ENCODE measurements around the gene LONP2. TPM values are rescaled to one million over a fixed set of nuclear protein-coding genes. Genes with fewer than 3 reads are reported as not detected.
A peak's percentile ranks its signal among the peaks of the same experiment; 100 is the strongest.

Gene LONP2, protein sequence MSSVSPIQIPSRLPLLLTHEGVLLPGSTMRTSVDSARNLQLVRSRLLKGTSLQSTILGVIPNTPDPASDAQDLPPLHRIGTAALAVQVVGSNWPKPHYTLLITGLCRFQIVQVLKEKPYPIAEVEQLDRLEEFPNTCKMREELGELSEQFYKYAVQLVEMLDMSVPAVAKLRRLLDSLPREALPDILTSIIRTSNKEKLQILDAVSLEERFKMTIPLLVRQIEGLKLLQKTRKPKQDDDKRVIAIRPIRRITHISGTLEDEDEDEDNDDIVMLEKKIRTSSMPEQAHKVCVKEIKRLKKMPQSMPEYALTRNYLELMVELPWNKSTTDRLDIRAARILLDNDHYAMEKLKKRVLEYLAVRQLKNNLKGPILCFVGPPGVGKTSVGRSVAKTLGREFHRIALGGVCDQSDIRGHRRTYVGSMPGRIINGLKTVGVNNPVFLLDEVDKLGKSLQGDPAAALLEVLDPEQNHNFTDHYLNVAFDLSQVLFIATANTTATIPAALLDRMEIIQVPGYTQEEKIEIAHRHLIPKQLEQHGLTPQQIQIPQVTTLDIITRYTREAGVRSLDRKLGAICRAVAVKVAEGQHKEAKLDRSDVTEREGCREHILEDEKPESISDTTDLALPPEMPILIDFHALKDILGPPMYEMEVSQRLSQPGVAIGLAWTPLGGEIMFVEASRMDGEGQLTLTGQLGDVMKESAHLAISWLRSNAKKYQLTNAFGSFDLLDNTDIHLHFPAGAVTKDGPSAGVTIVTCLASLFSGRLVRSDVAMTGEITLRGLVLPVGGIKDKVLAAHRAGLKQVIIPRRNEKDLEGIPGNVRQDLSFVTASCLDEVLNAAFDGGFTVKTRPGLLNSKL
- polyA plus RNA-seq, result 10 to 100 TPM; 18.1 to 48.3 (median 27.4) TPM
- long read RNA-seq, donor 1, result 0 reads
- long read RNA-seq, donor 2, full-length matches to known transcripts, result 3 of 3 reads
- long read RNA-seq, donor 2, partial matches to known transcripts, result 0 of 3 reads
- long read RNA-seq, donor 2, other reads (novel, unspliced or antisense), result 0 of 3 reads
- long read RNA-seq, donor 3, full-length matches to known transcripts, result 5 of 21 reads
- long read RNA-seq, donor 3, partial matches to known transcripts, result 16 of 21 reads
- long read RNA-seq, donor 3, other reads (novel, unspliced or antisense), result 0 of 21 reads
- long read RNA-seq, donor 4, result 0 reads
- long read RNA-seq, donor 5, full-length matches to known transcripts, result 2 of 8 reads
- long read RNA-seq, donor 5, partial matches to known transcripts, result 6 of 8 reads
- long read RNA-seq, donor 5, other reads (novel, unspliced or antisense), result 0 of 8 reads
- long read RNA-seq, donor 6, full-length matches to known transcripts, result 4 of 4 reads
- long read RNA-seq, donor 6, partial matches to known transcripts, result 0 of 4 reads
- long read RNA-seq, donor 6, other reads (novel, unspliced or antisense), result 0 of 4 reads
- long read RNA-seq, donor 7, full-length matches to known transcripts, result 16 of 67 reads
- long read RNA-seq, donor 7, partial matches to known transcripts, result 9 of 67 reads
- long read RNA-seq, donor 7, other reads (novel, unspliced or antisense), result 42 of 67 reads
- long read RNA-seq, donor 8, full-length matches to known transcripts, result 1 of 1 reads
- long read RNA-seq, donor 8, partial matches to known transcripts, result 0 of 1 reads
- long read RNA-seq, donor 8, other reads (novel, unspliced or antisense), result 0 of 1 reads
- long read RNA-seq, donor 9, full-length matches to known transcripts, result 2 of 2 reads
- long read RNA-seq, donor 9, partial matches to known transcripts, result 0 of 2 reads
- long read RNA-seq, donor 9, other reads (novel, unspliced or antisense), result 0 of 2 reads
- long read RNA-seq, donor 10, full-length matches to known transcripts, result 9 of 18 reads
- long read RNA-seq, donor 10, partial matches to known transcripts, result 9 of 18 reads
- long read RNA-seq, donor 10, other reads (novel, unspliced or antisense), result 0 of 18 reads

DNA sequence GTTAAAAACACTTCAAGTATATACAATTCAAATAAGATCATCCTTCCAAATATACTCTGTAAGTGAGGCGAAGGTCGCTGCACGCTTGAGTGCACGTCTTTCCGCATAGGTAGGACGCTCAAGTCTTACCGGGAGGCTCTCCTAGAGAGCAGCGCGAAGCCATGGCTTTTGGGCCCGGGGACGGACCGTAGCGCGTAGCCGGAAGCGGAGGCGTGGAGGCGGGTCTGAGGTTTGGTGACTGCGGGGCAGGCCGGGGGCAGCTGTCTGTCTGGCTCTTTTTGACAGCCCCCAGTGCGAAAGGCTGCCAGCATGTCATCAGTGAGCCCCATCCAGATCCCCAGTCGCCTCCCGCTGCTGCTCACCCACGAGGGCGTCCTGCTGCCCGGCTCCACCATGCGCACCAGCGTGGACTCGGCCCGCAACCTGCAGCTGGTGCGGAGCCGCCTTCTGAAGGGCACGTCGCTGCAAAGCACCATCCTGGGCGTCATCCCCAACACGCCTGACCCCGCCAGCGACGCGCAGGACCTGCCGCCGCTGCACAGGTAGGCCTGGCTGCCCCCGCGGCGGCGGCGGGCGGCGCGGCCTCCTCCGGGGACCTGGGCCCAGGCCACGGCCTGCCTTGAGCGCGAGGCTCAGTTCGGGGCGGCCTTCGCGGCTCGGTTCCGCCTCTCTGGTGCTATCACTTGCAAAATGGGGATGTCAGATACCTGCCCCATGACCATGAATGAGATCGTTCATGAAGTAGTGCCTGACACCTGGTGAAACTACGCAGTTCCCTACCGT lies at the start of gene LONP2:
TSS of gene LONP2 (plus strand) at position 221 of the 783 bp plus-strand sequence. CDS start at position 310, 89 bp downstream.
- WGBS, 3 donors, result 0 to 1% (median 0%) methylated on average over 51 to 63 of the region's 63 CpGs
- no peaks in the 10 kb centered on the region for H3K36me3 ChIP-seq (ENCODE audit: control insufficient read depth in 3 of 3, insufficient read depth in 2 of 3, low read depth in 1 of 3, low read length in 3 of 3)
- peak within 1 kb of the TSS; percentile 79 to 99 (median 98) for H3K27ac ChIP-seq (ENCODE audit: low read depth in 1 of 3, low read length in 2 of 3)
- peaks cover 0 to 1% (median 0%) of the 10 kb centered on the region in 3 donors for H3K27me3 ChIP-seq (ENCODE audit: control insufficient read depth in 3 of 3, insufficient read depth in 3 of 3, low read length in 3 of 3)
- H3K4me1 ChIP-seq (ENCODE audit: control insufficient read depth in 3 of 3, insufficient read depth in 2 of 3, low read depth in 1 of 3, low read length in 2 of 3), result peaks cover 5 to 8% (median 6%) of the 10 kb centered on the region in 3 donors
- no peaks in the 10 kb centered on the region for H3K9me3 ChIP-seq (ENCODE audit: control insufficient read depth in 2 of 2, insufficient read depth in 1 of 2, low read depth in 1 of 2, low read length in 1 of 2)
- FAIRE-seq (no peak), DNase-seq (peak; percentile 92 to 97)
- H3K4me3 ChIP-seq (ENCODE audit: low read depth in 1 of 3, low read length in 3 of 3), result peak within 1 kb of the TSS; percentile 71 to 99 (median 94)

DNA sequence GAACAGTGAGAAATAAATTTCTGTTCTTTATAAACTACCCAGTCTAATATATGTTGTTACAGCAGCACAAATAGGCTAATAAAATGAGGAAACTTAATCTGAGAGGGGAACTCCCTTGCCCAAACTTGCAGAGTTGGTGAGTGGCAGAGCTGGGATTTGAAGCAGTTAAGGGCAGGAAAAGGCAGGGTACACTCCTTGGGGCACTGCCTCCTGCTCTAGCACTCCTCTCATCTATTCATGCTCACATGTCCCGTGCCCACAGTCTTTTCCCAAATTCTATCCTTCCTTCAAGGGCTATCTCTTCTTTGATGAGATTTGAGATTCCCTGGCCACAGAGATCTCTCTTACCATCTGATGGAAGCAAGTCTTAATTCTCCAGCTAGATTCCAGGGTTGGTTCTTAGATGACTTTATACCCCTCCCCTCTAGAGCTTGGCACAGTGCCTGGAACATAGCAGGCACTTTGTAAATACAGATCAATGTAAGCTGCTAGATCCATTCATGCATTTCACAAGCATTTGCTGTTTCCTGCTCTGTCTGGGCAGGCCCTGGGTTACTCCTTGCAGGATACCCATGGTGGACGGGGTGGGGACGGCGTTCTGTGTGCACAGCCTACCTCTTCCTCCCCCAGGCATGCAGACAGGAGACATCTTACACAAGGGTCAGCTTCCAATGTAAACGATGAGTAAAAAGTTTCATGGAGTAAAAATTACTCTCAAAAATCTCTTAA lies 49.1 kb upstream of the LONP2 start:
- H3K4me3 ChIP-seq (ENCODE audit: low read depth in 1 of 3, low read length in 3 of 3), result no peak overlapping the region
- DNase-seq (peak; percentile 13 to 29), FAIRE-seq (no peak)
- no peak overlapping the region for H3K27ac ChIP-seq (ENCODE audit: low read depth in 1 of 3, low read length in 2 of 3)
- no peaks in the 10 kb centered on the region for H3K4me1 ChIP-seq (ENCODE audit: control insufficient read depth in 3 of 3, insufficient read depth in 2 of 3, low read depth in 1 of 3, low read length in 2 of 3)
- H3K36me3 ChIP-seq (ENCODE audit: control insufficient read depth in 3 of 3, insufficient read depth in 2 of 3, low read depth in 1 of 3, low read length in 3 of 3), result no peaks in the 10 kb centered on the region
- no peaks in the 10 kb centered on the region for H3K27me3 ChIP-seq (ENCODE audit: control insufficient read depth in 3 of 3, insufficient read depth in 3 of 3, low read length in 3 of 3)
- no peaks in the 10 kb centered on the region for H3K9me3 ChIP-seq (ENCODE audit: control insufficient read depth in 2 of 2, insufficient read depth in 1 of 2, low read depth in 1 of 2, low read length in 1 of 2)
- 22 to 39% (median 32%) methylated on average over 5 of the region's 5 CpGs for WGBS, 3 donors

DNA sequence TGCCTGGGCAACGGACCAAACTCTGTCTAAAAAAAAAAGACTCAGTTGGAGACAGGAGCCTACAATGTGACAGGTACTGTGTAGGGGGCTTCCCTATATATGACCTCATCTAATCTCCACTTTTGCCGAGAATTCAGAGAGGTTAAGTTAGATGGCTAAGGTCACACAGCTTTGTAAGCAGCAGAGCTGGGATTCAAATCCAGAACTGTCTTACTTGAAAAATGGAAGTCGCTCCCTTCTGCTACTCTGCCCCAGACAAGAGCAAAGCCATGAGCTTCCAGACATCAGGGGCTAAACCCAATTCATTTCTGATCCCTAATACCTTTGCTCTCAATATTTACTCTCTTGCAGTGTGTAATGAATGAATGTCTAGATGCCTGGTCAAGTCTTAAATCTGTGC lies 46.8 kb upstream of the LONP2 start:
- H3K36me3 ChIP-seq (ENCODE audit: control insufficient read depth in 3 of 3, insufficient read depth in 2 of 3, low read depth in 1 of 3, low read length in 3 of 3), result no peaks in the 10 kb centered on the region
- WGBS, 3 donors, result 78 to 90% (median 82%) methylated on average over 3 of the region's 3 CpGs
- no peak overlapping the region for H3K4me3 ChIP-seq (ENCODE audit: low read depth in 1 of 3, low read length in 3 of 3)
- H3K4me1 ChIP-seq (ENCODE audit: control insufficient read depth in 3 of 3, insufficient read depth in 2 of 3, low read depth in 1 of 3, low read length in 2 of 3), result no peaks in the 10 kb centered on the region
- DNase-seq, result no peak
- H3K27me3 ChIP-seq (ENCODE audit: control insufficient read depth in 3 of 3, insufficient read depth in 3 of 3, low read length in 3 of 3), result no peaks in the 10 kb centered on the region
- H3K9me3 ChIP-seq (ENCODE audit: control insufficient read depth in 2 of 2, insufficient read depth in 1 of 2, low read depth in 1 of 2, low read length in 1 of 2), result no peaks in the 10 kb centered on the region
- FAIRE-seq, result no peak
- no peak overlapping the region for H3K27ac ChIP-seq (ENCODE audit: low read depth in 1 of 3, low read length in 2 of 3)

DNA sequence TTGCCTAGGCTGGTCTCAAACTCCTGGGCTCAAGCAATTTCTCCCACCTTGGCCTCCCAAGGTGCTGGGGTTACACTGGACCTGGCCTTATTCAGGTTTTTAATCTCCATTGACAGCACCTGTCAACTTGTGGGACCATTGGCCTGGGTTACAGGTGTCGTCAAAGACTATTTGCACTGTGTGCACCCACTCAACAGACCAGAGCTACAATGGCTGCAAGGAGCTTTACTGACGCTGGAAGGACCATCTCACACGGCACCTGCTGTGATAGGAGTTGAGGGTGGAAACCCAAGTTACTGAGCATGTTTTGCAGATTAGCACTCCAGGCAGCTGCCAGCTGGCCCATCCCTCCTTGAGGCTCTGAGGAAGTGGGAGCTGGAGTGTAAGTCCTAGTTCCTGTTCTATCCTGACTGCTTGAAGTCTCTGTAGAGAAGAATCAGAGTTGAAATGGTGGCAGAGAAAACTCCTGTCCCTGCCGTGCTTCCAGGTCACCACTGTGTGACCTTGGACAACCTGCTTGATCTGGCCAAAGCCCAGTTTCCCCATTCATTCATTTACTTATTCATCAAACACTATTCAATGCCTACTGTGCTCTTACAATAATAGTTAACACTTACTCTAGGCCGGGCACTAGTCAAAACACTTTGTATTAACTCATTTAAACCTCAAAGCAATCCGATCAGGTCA lies 42.4 kb upstream of the LONP2 start:
- 41 to 65% (median 42%) methylated on average over 6 of the region's 6 CpGs for WGBS, 3 donors
- Histone ChIP-seq H3K36me3 (ENCODE audit: control insufficient read depth in 3 of 3, insufficient read depth in 2 of 3, low read depth in 1 of 3, low read length in 3 of 3) (no peaks in the 10 kb centered on the region), H3K4me3 (ENCODE audit: low read depth in 1 of 3, low read length in 3 of 3) (no peak overlapping the region), H3K27ac (ENCODE audit: low read depth in 1 of 3, low read length in 2 of 3) (no peak overlapping the region), H3K9me3 (ENCODE audit: control insufficient read depth in 2 of 2, insufficient read depth in 1 of 2, low read depth in 1 of 2, low read length in 1 of 2) (no peaks in the 10 kb centered on the region), H3K27me3 (ENCODE audit: control insufficient read depth in 3 of 3, insufficient read depth in 3 of 3, low read length in 3 of 3) (no peaks in the 10 kb centered on the region), H3K4me1 (ENCODE audit: control insufficient read depth in 3 of 3, insufficient read depth in 2 of 3, low read depth in 1 of 3, low read length in 2 of 3) (peaks cover 0 to 13% (median 0%) of the 10 kb centered on the region in 3 donors)
- FAIRE-seq (no peak), DNase-seq (peak in 1 of 2 donors; percentile 38)

DNA sequence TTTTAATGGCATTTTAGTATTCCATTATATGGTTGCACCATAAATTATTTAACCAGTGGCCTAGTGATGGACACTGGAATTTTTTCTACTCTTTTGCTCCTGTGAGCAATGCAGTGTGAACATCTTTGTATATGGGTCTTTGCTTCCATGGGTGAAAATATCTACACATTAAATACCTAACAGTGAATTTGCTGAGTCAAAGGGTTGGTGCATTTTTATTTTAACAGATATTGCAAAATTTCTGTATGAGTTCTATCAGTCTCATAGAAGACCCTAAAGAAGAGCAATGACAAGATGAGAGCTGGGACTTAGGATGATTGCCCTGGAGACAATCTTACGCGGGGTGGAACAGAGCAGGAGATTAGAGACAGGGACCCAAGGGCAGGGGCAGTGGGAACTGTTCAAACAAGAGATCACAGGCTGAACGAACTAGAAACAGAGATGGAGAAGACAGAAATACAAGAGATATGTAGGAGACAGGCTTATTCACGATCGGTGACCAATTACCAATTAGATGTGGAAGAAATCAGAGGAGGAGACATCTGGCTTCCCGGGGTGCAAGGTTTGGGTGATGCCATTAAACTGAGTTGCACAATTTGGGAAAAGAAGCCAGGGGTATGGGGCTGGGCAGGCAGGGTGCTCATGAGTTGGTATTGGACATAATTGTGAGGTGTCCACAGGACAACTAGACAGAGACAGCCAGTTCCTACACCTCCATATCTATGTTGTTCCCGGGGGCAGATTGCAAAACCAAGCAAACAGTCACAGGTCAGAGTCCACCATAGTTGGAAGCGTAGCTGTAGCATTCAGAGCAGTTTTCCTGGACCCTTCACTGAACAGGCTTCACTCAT lies 39.9 kb upstream of the LONP2 start:
- DNase-seq (peak; percentile 93 to 94), FAIRE-seq (no peak)
- Histone ChIP-seq H3K36me3 (ENCODE audit: control insufficient read depth in 3 of 3, insufficient read depth in 2 of 3, low read depth in 1 of 3, low read length in 3 of 3) (no peaks in the 10 kb centered on the region), H3K9me3 (ENCODE audit: control insufficient read depth in 2 of 2, insufficient read depth in 1 of 2, low read depth in 1 of 2, low read length in 1 of 2) (no peaks in the 10 kb centered on the region), H3K27ac (ENCODE audit: low read depth in 1 of 3, low read length in 2 of 3) (peak overlapping the region in 2 of 3 donors; percentile 69 to 81), H3K27me3 (ENCODE audit: control insufficient read depth in 3 of 3, insufficient read depth in 3 of 3, low read length in 3 of 3) (no peaks in the 10 kb centered on the region), H3K4me3 (ENCODE audit: low read depth in 1 of 3, low read length in 3 of 3) (no peak overlapping the region), H3K4me1 (ENCODE audit: control insufficient read depth in 3 of 3, insufficient read depth in 2 of 3, low read depth in 1 of 3, low read length in 2 of 3) (peaks cover 0 to 13% (median 0%) of the 10 kb centered on the region in 3 donors)
- 38 to 71% (median 52%) methylated on average over 8 of the region's 8 CpGs for WGBS, 3 donors

DNA sequence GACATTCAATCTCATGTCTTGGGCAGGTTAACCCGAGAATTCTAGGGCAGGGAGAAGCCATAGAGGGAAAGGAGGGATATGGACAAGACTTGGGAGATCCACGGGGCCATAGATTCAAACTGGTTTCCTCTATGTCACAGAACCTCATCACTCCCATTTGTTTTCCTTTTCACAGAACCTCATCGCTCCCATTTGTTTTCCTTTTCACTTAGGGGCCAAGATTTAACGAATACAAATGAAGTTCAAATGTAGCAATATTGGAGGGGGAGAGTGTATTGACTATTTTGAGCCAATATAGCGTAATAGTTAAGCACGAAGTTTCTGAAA lies 39.3 kb upstream of the LONP2 start:
- WGBS, 3 donors, result 44 to 66% (median 52%) methylated on average over 6 of the region's 6 CpGs
- Histone ChIP-seq H3K36me3 (ENCODE audit: control insufficient read depth in 3 of 3, insufficient read depth in 2 of 3, low read depth in 1 of 3, low read length in 3 of 3) (no peaks in the 10 kb centered on the region), H3K9me3 (ENCODE audit: control insufficient read depth in 2 of 2, insufficient read depth in 1 of 2, low read depth in 1 of 2, low read length in 1 of 2) (no peaks in the 10 kb centered on the region), H3K4me1 (ENCODE audit: control insufficient read depth in 3 of 3, insufficient read depth in 2 of 3, low read depth in 1 of 3, low read length in 2 of 3) (peaks cover 0 to 13% (median 0%) of the 10 kb centered on the region in 3 donors), H3K27ac (ENCODE audit: low read depth in 1 of 3, low read length in 2 of 3) (peak overlapping the region in 2 of 3 donors; percentile 69 to 81), H3K27me3 (ENCODE audit: control insufficient read depth in 3 of 3, insufficient read depth in 3 of 3, low read length in 3 of 3) (no peaks in the 10 kb centered on the region), H3K4me3 (ENCODE audit: low read depth in 1 of 3, low read length in 3 of 3) (no peak overlapping the region)
- FAIRE-seq (no peak), DNase-seq (no peak)
